ENCODE results near the gene TBC1D13. TPM values are rescaled to one million over a fixed set of nuclear protein-coding genes. Genes with fewer than 3 reads are reported as not detected.
"Not testable (repeated sequence)": the region's sequence is repeated elsewhere in the genome, so short reads cannot be mapped to it uniquely, and the experiment has no call there.

The TBC1D13 gene
- polyA plus RNA-seq, 1 experiment: 25.7 TPM

DNA sequence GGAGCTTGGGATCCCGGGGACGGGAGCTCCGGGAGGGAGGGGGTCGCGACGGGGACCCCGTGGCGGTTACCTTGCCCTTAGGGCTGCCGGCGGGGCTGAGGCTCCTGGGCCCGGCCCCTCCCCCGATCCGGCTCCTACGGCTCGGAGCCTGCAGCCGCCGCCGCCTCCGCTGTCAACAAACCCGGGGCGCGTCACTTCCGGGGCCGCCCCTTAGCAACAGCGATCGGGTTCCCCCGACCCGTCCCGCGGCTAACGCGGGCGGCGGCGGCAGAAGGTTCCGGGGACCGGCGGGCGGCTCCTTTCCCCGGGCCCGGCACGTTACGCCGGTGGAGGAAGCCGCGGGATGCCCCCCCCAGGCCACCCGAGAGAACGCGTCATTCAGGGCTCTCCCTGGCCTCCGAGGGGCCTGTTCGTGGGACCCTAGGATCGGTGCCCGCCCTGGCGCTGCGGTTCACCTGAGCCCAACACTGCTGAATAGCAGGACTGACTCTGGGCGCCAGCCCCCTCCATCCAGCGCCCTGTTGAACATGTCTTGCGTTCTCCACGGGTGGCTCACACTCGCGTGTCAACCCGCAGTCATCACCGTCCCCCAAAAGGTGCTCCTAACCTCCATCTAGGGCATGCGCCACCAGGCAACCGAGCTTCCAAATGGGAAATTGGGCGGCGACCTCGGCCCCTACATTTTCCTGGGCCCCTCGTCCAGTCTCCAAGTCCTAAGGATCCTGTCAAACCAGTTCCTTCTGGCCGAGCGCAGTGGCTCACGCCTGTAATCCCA is 15.1 kb upstream of the TBC1D13 start, which contains the start of gene ZER1:
ZER1 (minus strand) TSS at position 183 of the 775 bp plus-strand sequence. CDS start 16,362 bp downstream, outside the sequence.
- DNase-seq (ENCODE audit: low read depth, low spot score): peak; percentile 55
- Histone ChIP-seq H3K27me3 (ENCODE audit: control insufficient read depth, insufficient read depth, low read length) (no peaks in the 10 kb centered on the region), H3K4me3 (ENCODE audit: low read depth, low read length) (peak within 1 kb of the TSS; percentile 99), H3K9me3 (ENCODE audit: control insufficient read depth, insufficient read depth, low read length) (peaks cover 12% of the 10 kb centered on the region), H3K27ac (ENCODE audit: low read depth, low read length) (peak within 1 kb of the TSS; percentile 89)
- TF ChIP-seq, protein P1, sequence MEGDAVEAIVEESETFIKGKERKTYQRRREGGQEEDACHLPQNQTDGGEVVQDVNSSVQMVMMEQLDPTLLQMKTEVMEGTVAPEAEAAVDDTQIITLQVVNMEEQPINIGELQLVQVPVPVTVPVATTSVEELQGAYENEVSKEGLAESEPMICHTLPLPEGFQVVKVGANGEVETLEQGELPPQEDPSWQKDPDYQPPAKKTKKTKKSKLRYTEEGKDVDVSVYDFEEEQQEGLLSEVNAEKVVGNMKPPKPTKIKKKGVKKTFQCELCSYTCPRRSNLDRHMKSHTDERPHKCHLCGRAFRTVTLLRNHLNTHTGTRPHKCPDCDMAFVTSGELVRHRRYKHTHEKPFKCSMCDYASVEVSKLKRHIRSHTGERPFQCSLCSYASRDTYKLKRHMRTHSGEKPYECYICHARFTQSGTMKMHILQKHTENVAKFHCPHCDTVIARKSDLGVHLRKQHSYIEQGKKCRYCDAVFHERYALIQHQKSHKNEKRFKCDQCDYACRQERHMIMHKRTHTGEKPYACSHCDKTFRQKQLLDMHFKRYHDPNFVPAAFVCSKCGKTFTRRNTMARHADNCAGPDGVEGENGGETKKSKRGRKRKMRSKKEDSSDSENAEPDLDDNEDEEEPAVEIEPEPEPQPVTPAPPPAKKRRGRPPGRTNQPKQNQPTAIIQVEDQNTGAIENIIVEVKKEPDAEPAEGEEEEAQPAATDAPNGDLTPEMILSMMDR (IDR thresholded peaks at IDR 0.05; ENCODE audit: low read depth, low read length): no peak
- CTCF ChIA-PET: interaction anchor here (1.3 to 1.9 kb wide), 3 partner anchors 46 to 157 kb away, joined by 3 to 10 read pairs (median 6); partner anchors contain the start of gene ENDOG
- POLR2A ChIA-PET: interaction anchor here (0.6 kb wide), 2 partner anchors 28 to 152 kb away, joined by 4 read pairs; no protein-coding TSS in a partner anchor

DNA sequence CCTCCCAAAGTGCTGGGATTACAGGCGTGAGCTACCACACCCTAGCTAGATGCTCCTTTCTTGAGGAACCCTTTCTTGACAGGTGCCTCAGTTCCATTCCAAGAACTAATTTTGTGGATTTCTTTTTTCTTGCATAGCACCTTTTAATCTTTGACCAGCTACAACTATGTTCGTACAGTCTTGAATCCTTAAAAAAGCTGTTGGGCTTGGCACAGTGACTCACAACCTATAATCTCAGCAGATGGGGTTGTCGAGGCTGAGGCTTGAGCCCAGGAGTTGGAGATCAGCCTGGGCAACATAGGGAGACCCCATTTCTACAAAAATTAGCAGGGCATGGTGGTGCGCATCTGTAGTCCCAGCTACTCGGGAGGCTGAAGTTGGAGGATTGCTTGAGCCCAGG is 14.0 kb upstream of the TBC1D13 start:
- ChIA-PET POLR2A (no interaction called here), CTCF (interaction anchor here (1.3 kb wide), 1 partner anchor 45 kb away, joined by 6 read pairs; the partner anchor contains the start of gene ENDOG)
- H3K27me3 ChIP-seq (ENCODE audit: control insufficient read depth, insufficient read depth, low read length): no peaks in the 10 kb centered on the region
- peaks cover 12% of the 10 kb centered on the region for H3K9me3 ChIP-seq (ENCODE audit: control insufficient read depth, insufficient read depth, low read length)
- H3K4me3 ChIP-seq (ENCODE audit: low read depth, low read length): no peak overlapping the region
- TF ChIP-seq, protein P1 (IDR thresholded peaks at IDR 0.05; ENCODE audit: low read depth, low read length): no peak
- no peak for DNase-seq (ENCODE audit: low read depth, low spot score)
- no peak overlapping the region for H3K27ac ChIP-seq (ENCODE audit: low read depth, low read length)

DNA sequence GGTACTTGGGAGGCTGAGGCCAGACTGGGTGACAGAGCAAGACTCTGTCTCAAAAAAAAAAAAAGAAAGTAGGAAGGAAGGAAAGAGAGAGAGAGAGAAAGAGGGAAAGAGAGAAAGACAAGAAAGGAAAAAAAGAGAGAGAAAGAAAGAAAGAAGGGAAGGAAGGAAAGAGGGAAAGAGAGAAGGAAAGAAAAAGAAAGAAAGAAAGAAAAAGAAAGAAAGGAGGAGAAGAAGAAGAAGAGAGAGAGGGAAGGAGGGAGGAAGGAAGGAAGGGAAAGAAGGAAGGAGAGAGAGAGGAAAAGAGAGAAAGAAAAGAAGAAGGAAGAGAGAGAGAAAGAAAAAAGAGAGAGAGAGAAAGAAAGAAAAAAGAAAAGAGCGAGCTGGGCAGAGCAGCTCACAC is 12.2 kb upstream of the TBC1D13 start:
- TF ChIP-seq, protein P1 (IDR thresholded peaks at IDR 0.05; ENCODE audit: low read depth, low read length): no peak
- ChIA-PET CTCF (no interaction called here), POLR2A (no interaction called here)
- Histone ChIP-seq H3K9me3 (ENCODE audit: control insufficient read depth, insufficient read depth, low read length) (peaks cover 14% of the 10 kb centered on the region), H3K27me3 (ENCODE audit: control insufficient read depth, insufficient read depth, low read length) (no peaks in the 10 kb centered on the region), H3K4me3 (ENCODE audit: low read depth, low read length) (no peak overlapping the region), H3K27ac (ENCODE audit: low read depth, low read length) (no peak overlapping the region)
- DNase-seq (ENCODE audit: low read depth, low spot score): no peak

DNA sequence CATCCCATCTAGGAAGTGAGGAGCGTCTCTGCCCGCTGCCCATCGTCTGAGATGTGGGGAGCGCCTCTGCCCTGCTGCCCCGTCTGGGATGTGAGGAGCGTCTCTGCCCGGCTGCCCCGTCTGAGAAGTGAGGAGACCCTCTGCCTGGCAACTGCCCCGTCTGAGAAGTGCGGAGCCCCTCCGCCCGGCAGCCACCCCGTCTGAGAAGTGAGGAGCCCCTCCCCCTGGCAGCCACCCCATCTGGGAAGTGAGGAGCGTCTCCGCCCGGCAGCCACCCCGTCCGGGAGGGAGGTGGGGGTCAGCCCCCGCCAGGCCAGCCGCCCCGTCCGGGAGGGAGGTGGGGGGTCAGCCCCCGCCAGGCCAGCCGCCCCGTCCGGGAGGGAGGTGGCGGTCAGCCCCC is 7.0 kb upstream of the TBC1D13 start:
- POLR2A ChIA-PET; H3K27ac ChIP-seq (ENCODE audit: low read depth, low read length); H3K4me3 ChIP-seq (ENCODE audit: low read depth, low read length); H3K27me3 ChIP-seq (ENCODE audit: control insufficient read depth, insufficient read depth, low read length); CTCF ChIA-PET; DNase-seq (ENCODE audit: low read depth, low spot score): not testable (repeated sequence)
- peaks cover 27% of the 10 kb centered on the region for H3K9me3 ChIP-seq (ENCODE audit: control insufficient read depth, insufficient read depth, low read length)

DNA sequence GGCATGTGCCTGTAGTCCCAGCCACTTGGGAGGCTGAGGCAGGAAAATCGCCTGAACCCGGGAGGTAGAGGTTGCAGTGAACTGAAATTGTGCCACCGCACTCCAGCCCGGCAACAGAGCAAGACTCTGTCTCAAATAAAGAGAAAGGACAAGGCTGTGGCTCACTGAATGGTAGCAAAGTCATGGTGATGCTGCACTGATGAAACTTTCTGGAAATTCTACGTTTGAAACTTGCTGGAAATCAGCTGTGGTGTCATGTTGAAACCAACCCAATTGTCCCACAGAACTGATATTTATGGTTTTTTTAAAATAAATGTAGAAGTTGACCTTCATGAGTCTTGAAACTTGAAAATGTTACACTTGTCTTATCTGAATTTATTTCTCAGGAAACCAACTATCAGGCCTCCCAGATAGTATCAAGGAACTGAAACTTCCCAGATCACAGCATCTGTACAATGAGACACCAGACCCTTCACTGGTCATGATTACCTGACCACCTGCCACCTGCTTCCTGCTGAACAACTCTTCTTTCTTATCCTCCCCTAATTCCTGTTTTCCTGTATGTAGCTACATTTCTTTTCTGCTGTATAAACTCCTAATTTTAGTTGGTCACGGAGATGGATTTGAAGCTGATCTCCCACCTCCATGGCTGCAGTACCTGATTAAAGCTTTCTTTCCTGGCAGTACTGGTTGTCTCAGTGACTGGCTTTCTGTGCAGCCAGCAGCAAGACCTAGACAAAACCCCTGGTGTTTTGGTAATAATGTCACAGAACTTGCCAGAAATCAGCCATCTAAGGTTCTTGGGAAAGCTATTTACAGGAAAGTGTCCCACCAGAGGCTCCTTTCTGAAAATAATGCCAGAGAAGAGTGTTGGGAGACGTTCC is 5.6 kb upstream of the TBC1D13 start:
- TF ChIP-seq, protein P1 (IDR thresholded peaks at IDR 0.05; ENCODE audit: low read depth, low read length): no peak
- ChIA-PET CTCF (interaction anchor here (2.5 kb wide), 1 partner anchor 37 kb away, joined by 11 read pairs; the partner anchor contains the start of gene ENDOG), POLR2A (no interaction called here)
- Histone ChIP-seq H3K9me3 (ENCODE audit: control insufficient read depth, insufficient read depth, low read length) (peaks cover 18% of the 10 kb centered on the region), H3K27ac (ENCODE audit: low read depth, low read length) (no peak overlapping the region), H3K4me3 (ENCODE audit: low read depth, low read length) (no peak overlapping the region), H3K27me3 (ENCODE audit: control insufficient read depth, insufficient read depth, low read length) (no peaks in the 10 kb centered on the region)
- DNase-seq (ENCODE audit: low read depth, low spot score): no peak

Measured in AG04450 (cell line).